Measurements from ENCODE around the gene ASPM.
A peak's percentile ranks its signal among the peaks of the same experiment; 100 is the strongest.

The ASPM gene, protein sequence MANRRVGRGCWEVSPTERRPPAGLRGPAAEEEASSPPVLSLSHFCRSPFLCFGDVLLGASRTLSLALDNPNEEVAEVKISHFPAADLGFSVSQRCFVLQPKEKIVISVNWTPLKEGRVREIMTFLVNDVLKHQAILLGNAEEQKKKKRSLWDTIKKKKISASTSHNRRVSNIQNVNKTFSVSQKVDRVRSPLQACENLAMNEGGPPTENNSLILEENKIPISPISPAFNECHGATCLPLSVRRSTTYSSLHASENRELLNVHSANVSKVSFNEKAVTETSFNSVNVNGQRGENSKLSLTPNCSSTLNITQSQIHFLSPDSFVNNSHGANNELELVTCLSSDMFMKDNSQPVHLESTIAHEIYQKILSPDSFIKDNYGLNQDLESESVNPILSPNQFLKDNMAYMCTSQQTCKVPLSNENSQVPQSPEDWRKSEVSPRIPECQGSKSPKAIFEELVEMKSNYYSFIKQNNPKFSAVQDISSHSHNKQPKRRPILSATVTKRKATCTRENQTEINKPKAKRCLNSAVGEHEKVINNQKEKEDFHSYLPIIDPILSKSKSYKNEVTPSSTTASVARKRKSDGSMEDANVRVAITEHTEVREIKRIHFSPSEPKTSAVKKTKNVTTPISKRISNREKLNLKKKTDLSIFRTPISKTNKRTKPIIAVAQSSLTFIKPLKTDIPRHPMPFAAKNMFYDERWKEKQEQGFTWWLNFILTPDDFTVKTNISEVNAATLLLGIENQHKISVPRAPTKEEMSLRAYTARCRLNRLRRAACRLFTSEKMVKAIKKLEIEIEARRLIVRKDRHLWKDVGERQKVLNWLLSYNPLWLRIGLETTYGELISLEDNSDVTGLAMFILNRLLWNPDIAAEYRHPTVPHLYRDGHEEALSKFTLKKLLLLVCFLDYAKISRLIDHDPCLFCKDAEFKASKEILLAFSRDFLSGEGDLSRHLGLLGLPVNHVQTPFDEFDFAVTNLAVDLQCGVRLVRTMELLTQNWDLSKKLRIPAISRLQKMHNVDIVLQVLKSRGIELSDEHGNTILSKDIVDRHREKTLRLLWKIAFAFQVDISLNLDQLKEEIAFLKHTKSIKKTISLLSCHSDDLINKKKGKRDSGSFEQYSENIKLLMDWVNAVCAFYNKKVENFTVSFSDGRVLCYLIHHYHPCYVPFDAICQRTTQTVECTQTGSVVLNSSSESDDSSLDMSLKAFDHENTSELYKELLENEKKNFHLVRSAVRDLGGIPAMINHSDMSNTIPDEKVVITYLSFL (N-terminal part only)

DNA sequence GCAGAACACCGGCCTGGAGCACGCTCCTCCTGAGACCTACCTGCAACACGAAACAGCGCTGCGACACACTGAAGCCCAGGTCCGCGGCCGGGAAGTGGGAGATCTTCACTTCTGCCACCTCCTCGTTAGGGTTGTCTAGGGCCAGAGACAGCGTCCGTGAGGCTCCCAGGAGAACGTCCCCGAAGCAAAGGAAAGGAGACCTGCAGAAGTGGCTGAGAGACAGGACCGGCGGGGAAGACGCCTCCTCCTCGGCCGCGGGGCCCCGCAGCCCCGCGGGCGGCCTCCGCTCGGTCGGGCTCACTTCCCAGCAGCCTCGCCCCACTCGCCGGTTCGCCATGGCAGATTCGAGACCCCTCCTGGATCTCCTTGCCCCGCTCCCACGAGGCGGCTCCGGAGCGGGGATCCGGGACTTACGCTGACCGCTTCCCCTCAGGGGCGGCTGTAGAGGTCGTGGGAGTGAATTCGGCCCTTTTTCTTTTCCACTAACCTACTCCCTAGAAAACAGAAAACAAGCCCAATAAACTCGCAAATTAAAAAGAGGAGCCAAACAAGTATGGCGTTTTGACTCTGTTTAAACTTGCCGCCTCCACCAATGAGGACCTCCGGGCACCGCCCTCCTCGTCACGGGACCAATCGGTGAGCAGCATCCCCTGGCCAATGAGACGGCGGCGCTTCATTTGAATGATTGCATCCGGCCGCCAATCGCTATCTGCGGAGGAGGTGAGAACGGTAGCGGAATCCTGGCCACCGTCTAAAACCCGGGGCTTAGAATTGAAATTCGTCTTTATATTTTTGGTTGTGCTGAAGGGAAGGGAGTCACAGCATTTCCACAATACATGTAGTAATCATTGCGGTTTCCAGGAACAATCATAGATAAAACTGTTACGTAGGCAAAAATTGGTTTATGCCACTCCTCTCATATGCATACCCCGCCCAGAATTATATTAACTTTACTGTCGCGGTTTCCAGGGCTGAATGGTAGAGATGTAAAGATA is at the start of gene ASPM:
Gene ASPM, minus strand, starts transcription at position 569 of the 995 bp plus-strand sequence. Its CDS starts 232 bp downstream, at position 337.
- Mint-ChIP-seq H3K27ac (peak within 1 kb of the TSS; percentile 96), H3K9me3 (no peaks in the 10 kb centered on the region), H3K36me3 (ENCODE audit: low read depth) (peaks cover 30% of the 10 kb centered on the region), H3K27me3 (ENCODE audit: low read depth) (no peaks in the 10 kb centered on the region), H3K4me1 (ENCODE audit: low read depth) (peaks cover 22% of the 10 kb centered on the region), H3K4me3 (peak within 1 kb of the TSS; percentile 87)
- peak; percentile 93 for DNase-seq (ENCODE audit: low spot score)

DNA sequence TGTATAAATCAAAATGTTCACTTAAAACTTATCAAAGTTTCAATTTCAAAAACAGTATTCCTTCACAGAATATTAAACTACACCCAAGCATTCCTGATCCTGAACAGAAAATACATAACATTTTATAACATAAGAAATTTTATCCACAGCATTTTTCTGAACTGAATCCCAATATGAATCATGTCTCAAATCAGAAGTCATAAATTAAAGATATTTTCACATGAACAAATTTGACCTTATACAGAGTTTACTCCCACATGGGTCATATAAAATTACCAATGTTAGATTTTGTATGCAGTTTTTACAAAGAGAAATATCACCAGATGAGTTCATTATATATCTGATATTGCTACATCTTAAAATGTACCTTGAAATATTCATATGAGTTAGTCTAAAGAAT is 48.6 kb upstream of the ASPM start:
- Mint-ChIP-seq H3K9me3 (no peaks in the 10 kb centered on the region), H3K4me1 (ENCODE audit: low read depth) (peaks cover 36% of the 10 kb centered on the region), H3K27me3 (ENCODE audit: low read depth) (no peaks in the 10 kb centered on the region), H3K4me3 (no peak overlapping the region), H3K27ac (no peak overlapping the region), H3K36me3 (ENCODE audit: low read depth) (peaks cover 18% of the 10 kb centered on the region)
- no peak for DNase-seq (ENCODE audit: low spot score)

DNA sequence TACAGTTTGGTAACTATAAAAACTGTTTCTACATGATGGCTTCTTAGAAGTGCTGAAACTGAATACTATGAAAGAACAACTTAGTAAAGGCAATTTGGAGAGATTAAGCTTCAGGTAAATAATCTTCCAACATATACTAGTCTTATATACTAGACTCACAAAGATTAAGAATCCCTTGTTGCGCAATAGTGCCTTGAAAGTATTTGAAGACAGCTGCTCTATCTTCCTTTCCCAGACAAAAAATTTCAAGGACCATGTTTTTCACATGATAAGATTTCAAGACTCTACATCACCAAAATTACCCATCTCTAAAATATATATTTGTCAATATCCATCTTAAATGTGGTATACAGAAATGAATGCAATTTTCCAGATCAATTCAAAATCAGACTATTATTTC is 37.7 kb upstream of the ASPM start:
- H3K27me3 Mint-ChIP-seq (ENCODE audit: low read depth): no peaks in the 10 kb centered on the region
- H3K4me1 Mint-ChIP-seq (ENCODE audit: low read depth): peaks cover 4% of the 10 kb centered on the region
- H3K4me3 Mint-ChIP-seq: no peak overlapping the region
- H3K27ac Mint-ChIP-seq: no peak overlapping the region
- DNase-seq (ENCODE audit: low spot score): no peak
- peaks cover 5% of the 10 kb centered on the region for H3K9me3 Mint-ChIP-seq
- peaks cover 40% of the 10 kb centered on the region for H3K36me3 Mint-ChIP-seq (ENCODE audit: low read depth)

DNA sequence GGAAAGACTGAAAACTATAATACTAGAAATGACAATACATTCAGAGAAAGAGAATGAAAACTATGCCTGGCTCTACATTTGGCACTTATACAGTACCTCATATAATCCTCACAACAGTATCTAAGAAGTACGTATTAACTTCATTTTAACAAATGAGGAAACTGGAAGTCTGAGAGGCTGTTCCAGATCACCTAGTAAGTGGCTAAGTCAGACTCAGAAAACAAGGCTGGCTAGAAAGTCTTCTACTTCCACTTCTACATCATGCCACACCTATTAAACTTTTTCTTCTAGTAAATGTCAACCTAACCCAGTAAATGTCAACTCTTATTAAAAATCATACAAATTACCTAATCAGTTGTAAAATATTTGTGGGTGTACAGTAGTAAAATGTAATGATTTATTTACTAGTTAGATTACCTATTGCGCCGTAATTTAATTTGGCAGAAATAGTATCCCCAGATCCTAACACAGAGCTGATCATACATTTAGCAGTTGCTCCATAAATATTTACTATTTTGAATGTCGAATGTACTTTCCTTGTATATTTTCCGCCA is 36.8 kb upstream of the ASPM start:
- H3K4me1 Mint-ChIP-seq (ENCODE audit: low read depth): peaks cover 4% of the 10 kb centered on the region
- no peak overlapping the region for H3K4me3 Mint-ChIP-seq
- no peaks in the 10 kb centered on the region for H3K27me3 Mint-ChIP-seq (ENCODE audit: low read depth)
- peaks cover 5% of the 10 kb centered on the region for H3K9me3 Mint-ChIP-seq
- no peak for DNase-seq (ENCODE audit: low spot score)
- no peak overlapping the region for H3K27ac Mint-ChIP-seq
- peaks cover 42% of the 10 kb centered on the region for H3K36me3 Mint-ChIP-seq (ENCODE audit: low read depth)

DNA sequence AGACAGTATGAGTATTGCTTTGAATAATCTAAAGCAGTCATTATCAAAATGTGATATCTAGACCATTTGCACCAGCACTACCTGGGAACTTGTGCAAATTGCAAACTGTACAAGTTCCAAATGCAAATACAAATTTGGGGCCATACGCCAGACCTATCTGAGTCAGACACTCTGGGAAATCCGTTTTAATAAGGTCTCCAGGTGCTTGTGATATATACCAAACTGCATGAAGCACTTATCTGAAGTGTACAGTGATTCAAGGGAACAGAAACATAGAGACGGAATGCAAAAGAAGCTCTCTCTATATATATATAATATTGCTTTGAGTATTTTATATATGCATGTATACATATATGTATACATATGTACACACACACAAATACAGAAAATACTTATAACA is 36.2 kb upstream of the ASPM start:
- DNase-seq (ENCODE audit: low spot score): no peak
- H3K36me3 Mint-ChIP-seq (ENCODE audit: low read depth): peaks cover 37% of the 10 kb centered on the region
- H3K4me3 Mint-ChIP-seq: no peak overlapping the region
- H3K27me3 Mint-ChIP-seq (ENCODE audit: low read depth): no peaks in the 10 kb centered on the region
- H3K4me1 Mint-ChIP-seq (ENCODE audit: low read depth): peaks cover 4% of the 10 kb centered on the region
- H3K27ac Mint-ChIP-seq: no peak overlapping the region
- peaks cover 5% of the 10 kb centered on the region for H3K9me3 Mint-ChIP-seq

DNA sequence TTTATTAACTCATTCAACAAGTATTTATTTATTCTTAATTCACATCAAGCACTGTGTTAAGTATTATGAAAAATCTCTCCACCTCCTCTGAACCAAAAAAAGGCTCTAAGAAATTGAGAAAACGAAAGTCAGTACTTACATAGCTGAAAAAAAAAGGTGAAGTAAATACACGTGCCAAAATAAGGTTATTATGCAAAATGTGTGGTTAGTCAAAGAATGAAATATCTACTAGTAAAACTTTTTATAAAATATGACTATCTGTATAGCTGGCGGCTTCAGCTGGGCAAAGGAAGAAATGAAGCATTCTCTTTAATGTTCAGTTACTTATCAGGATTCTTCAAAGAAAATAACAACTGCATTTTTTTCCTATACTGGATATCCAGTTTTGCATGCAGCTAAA is 35.5 kb upstream of the ASPM start:
- no peak overlapping the region for H3K4me3 Mint-ChIP-seq
- peaks cover 5% of the 10 kb centered on the region for H3K9me3 Mint-ChIP-seq
- H3K4me1 Mint-ChIP-seq (ENCODE audit: low read depth): peaks cover 4% of the 10 kb centered on the region
- no peak overlapping the region for H3K27ac Mint-ChIP-seq
- no peaks in the 10 kb centered on the region for H3K27me3 Mint-ChIP-seq (ENCODE audit: low read depth)
- DNase-seq (ENCODE audit: low spot score): no peak
- peaks cover 30% of the 10 kb centered on the region for H3K36me3 Mint-ChIP-seq (ENCODE audit: low read depth)

DNA sequence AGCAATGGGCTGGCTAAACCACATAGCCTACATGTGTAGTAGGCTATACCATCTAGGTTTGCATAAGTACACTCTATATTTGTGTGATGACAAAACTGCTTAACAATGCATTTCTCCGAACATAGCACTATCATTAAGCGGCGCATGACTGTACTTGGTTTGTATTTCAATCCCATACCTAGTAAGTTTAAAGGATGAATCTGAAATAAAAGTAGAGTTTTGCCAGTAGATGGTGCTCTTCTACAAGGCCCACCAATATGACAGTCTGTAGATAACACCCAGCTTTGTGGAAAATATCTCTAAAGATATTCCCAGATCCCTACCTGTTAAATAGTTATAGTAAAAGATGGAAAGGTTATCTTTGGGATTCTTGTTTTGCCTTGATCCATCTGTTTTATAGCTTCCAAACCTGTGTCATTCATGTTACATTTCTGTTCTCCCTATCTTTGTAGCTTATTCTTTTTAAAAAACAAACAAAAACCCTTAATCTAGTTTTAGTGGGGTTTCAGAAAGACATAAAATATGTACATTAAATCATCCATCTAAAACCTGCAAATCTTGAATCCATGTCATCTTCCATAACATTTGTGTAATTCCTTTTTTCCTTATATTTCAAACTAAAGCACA is 33.9 kb upstream of the ASPM start:
- no peak for DNase-seq (ENCODE audit: low spot score)
- peaks cover 3% of the 10 kb centered on the region for H3K4me1 Mint-ChIP-seq (ENCODE audit: low read depth)
- H3K27ac Mint-ChIP-seq: peak overlapping the region; percentile 24
- peaks cover 19% of the 10 kb centered on the region for H3K36me3 Mint-ChIP-seq (ENCODE audit: low read depth)
- no peak overlapping the region for H3K4me3 Mint-ChIP-seq
- H3K9me3 Mint-ChIP-seq: no peaks in the 10 kb centered on the region
- H3K27me3 Mint-ChIP-seq (ENCODE audit: low read depth): no peaks in the 10 kb centered on the region

DNA sequence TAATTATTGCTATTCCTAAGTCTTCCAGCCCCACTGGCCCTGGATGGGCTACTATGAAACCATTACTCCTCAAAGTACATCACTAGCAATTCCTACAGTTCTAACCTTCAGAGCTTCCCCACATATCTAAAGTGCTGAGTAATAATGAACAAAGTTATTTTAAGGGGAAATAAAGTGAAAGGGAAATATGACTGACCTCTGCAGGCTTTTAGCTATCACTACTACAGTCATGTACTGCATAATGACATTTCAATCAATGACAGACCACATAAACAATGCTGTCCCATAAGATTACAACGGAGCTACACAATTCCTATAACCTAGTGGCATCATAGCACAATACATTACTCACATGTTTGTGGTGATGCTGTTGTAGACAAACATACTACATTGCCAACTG is 32.5 kb upstream of the ASPM start:
- no peak overlapping the region for H3K4me3 Mint-ChIP-seq
- DNase-seq (ENCODE audit: low spot score): no peak
- H3K9me3 Mint-ChIP-seq: no peaks in the 10 kb centered on the region
- no peaks in the 10 kb centered on the region for H3K27me3 Mint-ChIP-seq (ENCODE audit: low read depth)
- no peak overlapping the region for H3K27ac Mint-ChIP-seq
- H3K4me1 Mint-ChIP-seq (ENCODE audit: low read depth): peaks cover 7% of the 10 kb centered on the region
- peaks cover 18% of the 10 kb centered on the region for H3K36me3 Mint-ChIP-seq (ENCODE audit: low read depth)

DNA sequence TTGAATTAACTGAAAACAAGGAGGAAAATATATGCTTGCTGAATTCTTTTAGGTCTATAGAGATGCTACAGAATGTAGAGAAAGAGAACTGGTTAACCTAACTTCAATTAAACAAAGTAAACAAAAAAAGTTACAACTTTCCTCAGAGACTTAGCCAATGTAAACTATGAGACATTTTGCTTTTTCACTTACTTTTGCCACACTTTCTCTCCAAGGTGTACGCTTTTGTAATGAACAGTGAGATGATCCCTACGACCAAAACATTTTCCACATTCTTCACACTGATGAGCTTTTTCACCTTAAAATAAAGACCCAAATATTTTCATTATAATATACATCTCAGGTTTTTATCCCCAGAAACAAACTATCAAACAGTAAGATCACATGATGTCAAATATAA is 28.3 kb upstream of the ASPM start:
- Mint-ChIP-seq H3K27me3 (ENCODE audit: low read depth) (no peaks in the 10 kb centered on the region), H3K36me3 (ENCODE audit: low read depth) (peaks cover 29% of the 10 kb centered on the region), H3K4me1 (ENCODE audit: low read depth) (peaks cover 7% of the 10 kb centered on the region), H3K27ac (no peak overlapping the region), H3K9me3 (no peaks in the 10 kb centered on the region), H3K4me3 (no peak overlapping the region)
- no peak for DNase-seq (ENCODE audit: low spot score)

DNA sequence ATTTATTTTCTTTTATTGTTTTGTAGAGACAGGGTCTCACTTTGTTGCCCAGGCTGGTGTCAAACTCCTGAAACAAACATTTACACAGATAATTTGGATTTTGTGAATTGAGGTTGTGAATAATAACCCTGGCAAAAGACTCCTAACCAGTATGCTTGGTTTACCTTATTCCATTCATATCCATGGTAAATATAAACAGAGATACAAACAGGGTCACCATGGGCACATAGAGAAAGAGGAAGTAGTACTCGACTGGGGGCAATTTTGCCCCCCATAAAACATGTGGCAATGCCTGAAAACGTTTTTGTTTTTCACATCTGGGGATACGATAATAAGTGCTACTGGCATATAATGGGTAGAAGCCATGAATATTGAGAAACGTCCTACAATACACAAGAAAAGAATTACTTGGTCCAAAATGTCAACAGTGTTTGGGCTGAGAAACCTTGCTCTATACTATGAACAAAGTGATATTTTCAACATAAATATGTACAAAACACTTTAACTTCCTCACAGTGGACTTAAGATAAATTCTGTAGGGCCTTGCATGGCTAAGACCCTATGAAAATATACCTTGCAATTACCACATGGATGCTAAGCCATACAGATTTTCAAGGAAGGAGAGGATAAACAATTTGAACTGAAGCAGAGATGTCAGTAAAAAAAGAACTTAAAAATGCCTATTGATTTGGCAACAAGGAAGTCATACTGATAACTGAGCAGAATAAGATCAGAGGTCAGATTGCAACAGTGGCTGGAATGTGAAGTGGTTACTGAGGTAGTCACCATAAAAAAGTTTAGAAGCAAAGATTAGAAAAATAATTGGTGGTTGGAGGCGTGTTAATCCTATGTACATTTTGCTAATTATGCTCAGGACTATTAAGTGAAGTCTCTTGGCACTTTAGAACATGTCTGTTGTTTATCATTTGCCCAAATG is 27.4 kb upstream of the ASPM start:
- Mint-ChIP-seq H3K27me3 (ENCODE audit: low read depth) (no peaks in the 10 kb centered on the region), H3K27ac (peak overlapping the region; percentile 17), H3K9me3 (no peaks in the 10 kb centered on the region)

DNA sequence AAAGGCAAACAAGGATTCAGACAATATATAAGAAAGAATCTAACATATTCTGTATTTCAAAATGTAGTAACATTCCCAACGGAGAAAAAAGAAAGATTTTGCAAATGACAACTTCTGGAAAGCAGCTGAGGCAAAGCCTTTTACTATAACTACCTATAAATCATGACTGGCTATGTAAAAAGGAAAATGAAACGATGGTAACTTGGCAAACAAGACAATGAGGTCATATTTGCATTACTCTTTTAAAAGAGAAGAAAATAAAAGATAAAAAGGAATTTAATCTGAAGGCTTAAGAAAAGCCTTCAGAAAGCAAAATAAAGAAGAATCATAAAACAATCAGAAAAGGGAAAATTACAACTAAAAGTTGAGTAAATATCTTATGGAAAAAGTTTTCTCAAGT is 25.1 kb upstream of the ASPM start:
- no peaks in the 10 kb centered on the region for H3K27me3 Mint-ChIP-seq (ENCODE audit: low read depth)
- peaks cover 37% of the 10 kb centered on the region for H3K36me3 Mint-ChIP-seq (ENCODE audit: low read depth)
- no peak overlapping the region for H3K27ac Mint-ChIP-seq
- H3K9me3 Mint-ChIP-seq: no peaks in the 10 kb centered on the region
- H3K4me1 Mint-ChIP-seq (ENCODE audit: low read depth): peaks cover 7% of the 10 kb centered on the region
- H3K4me3 Mint-ChIP-seq: no peak overlapping the region
- no peak for DNase-seq (ENCODE audit: low spot score)

More for the DNA sequence above, 27.4 kb upstream of the ASPM start:
- peaks cover 30% of the 10 kb centered on the region for H3K36me3 Mint-ChIP-seq (ENCODE audit: low read depth)
- H3K4me1 Mint-ChIP-seq (ENCODE audit: low read depth): peaks cover 7% of the 10 kb centered on the region
- no peak for DNase-seq (ENCODE audit: low spot score)
- no peak overlapping the region for H3K4me3 Mint-ChIP-seq

Measured in T-helper 2 cell treated with Interferon-gamma antibody and Interleukin-4, amounts not matched to agents 5 μg/mL and 100 μg/mL, for 36 hours (primary cell).